GM12865 (cell line): Measurements from ENCODE around the gene KLRF1.

Experiments
- DNase-seq: peaks from one replicate; pipeline ENCODE4 v3.0.0; 2010; ENCODE audit warnings: low read depth
- H3K4me3 ChIP-seq: 2 replicates; pipeline ENCODE4 v1.5.1; 2011; ENCODE audit warnings: mild to moderate bottlenecking, low read depth, low read length, control low read depth
- TF ChIP-seq, protein P1 (sequence below): IDR thresholded peaks from 2 replicates; pipeline ENCODE4 v1.5.1; 2011; ENCODE audit warnings: low read length, control low read depth, low read depth, inconsistent platforms; ENCODE audit not compliant: insufficient read depth; ENCODE audit errors: missing control alignments

KLRF1 gene

DNA sequence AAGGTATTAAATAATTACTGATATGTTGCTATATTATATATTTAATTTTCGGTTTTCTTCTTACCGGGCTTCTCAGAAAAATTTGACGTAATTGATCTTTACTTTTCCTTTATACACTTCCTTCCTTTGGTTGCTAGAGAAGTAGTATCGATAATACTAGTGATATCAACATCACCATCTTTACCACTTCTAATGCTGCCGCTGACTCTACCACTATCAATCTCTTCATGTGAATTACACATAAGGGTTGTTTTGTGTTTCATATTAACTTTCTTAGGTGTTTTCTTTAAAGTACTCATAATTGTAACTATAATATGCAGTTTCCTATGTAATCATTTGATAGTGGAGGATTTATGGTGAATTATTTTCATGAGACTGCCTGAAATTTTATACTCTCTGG, 30.9 kb upstream of the KLRF1 start:
- TF ChIP-seq, protein P1, sequence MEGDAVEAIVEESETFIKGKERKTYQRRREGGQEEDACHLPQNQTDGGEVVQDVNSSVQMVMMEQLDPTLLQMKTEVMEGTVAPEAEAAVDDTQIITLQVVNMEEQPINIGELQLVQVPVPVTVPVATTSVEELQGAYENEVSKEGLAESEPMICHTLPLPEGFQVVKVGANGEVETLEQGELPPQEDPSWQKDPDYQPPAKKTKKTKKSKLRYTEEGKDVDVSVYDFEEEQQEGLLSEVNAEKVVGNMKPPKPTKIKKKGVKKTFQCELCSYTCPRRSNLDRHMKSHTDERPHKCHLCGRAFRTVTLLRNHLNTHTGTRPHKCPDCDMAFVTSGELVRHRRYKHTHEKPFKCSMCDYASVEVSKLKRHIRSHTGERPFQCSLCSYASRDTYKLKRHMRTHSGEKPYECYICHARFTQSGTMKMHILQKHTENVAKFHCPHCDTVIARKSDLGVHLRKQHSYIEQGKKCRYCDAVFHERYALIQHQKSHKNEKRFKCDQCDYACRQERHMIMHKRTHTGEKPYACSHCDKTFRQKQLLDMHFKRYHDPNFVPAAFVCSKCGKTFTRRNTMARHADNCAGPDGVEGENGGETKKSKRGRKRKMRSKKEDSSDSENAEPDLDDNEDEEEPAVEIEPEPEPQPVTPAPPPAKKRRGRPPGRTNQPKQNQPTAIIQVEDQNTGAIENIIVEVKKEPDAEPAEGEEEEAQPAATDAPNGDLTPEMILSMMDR, result no peak

DNA sequence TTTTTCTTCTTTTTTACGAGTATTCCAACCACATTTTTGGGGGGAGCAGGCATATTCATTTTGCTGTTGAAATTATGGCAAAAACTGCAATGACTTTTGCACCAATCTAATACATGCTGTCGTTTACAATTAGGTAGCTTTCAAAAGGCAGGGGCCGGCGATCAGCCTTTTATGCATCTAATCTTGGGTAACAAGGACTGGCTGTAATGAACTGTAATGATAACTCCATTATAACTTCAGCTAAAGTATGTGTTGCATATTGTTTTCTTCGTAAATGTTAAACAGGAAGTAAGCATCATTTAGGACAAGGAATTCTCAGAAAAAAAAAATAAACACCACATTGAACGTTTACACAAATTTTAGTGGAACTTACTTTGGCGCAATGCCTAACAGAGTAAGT, 30.3 kb upstream of the KLRF1 start:
- H3K4me3 ChIP-seq, result no peak overlapping the region
- no peak for DNase-seq
- TF ChIP-seq, protein P1, result no peak

More for the DNA sequence above, 30.9 kb upstream of the KLRF1 start:
- no peak overlapping the region for H3K4me3 ChIP-seq
- no peak for DNase-seq

DNA sequence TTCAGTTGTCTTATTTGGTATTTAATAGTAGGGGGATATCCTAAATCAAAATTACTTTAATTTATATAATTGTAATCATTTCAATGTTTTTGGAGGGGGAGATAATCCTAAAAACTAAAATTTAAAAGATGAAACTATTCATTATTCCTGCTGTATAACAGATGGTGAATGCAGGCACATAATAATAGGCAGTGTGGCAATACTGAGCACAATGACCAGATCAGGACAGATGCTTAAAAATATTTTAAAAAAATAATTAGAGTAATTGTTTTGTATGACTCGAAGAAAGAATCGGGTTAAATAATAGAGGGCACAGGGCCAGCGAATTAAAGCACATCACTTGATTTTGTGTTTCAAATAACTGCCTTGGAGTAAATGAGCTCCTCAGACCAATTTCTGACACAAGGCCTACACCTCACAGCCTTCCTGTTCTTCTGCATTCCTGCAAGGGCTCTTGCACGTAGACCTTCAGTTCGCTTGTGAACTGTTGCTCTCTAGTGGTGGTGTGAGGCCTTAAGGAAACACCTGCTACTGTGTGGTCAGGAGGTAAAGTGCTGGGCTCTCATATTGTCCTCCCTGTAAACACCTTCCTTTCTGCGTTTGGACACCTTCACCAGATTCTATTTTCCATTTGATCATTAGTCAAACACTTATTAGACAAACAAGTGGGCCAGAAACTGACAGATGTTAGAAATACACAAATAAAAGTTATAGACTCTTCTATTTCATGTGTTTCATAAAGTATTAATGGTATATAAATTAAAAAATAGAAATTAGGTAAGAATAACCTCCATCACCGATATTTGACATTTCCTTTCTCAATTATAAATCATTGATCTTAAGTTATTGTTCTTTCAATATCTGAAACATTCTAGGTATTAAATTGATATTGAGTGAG, 29.3 kb upstream of the KLRF1 start:
- peak; percentile 92 for DNase-seq
- TF ChIP-seq, protein P1, result peak; percentile 82
- no peak overlapping the region for H3K4me3 ChIP-seq

DNA sequence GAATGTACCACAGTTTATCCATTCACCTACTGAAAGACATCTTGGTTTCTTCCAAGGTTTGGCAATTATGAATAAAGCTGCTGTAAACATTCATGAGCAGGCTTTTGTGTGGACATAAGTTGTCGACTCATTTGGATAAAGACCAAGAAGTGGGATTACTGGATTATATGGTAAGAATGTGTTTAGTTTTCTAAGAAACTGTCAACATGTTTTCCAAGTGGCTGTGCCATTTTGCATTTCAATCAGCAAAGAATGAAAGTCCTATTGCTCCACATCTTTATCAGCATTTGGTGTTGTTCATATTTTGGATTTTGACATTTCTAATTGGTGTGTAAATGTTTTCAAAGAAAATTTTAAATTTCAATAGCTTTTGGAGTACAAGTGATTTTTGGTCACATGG, 27.3 kb upstream of the KLRF1 start:
- TF ChIP-seq, protein P1, result no peak

DNA sequence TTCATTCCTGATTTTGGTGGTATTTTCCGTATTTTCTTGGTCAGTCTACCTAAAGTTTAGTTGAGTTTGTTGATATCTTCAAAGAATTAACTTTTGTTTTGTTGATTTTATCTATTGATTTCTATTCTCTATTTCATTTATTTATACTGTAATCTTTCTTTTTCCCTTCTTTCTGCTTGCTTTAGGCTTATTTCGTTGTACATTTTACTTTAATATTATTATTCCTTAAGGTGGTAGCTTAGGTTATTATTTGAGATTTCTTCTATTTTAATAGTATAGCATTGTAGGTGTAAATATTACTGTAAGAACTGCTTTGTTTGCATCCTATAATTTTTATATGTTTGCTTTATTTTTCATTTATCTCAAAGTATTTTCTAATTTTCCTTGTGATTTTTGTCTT, 21.4 kb upstream of the KLRF1 start:
- DNase-seq, result no peak
- TF ChIP-seq, protein P1, result no peak

More for the DNA sequence above, 27.3 kb upstream of the KLRF1 start:
- DNase-seq, result no peak
- no peak overlapping the region for H3K4me3 ChIP-seq

DNA sequence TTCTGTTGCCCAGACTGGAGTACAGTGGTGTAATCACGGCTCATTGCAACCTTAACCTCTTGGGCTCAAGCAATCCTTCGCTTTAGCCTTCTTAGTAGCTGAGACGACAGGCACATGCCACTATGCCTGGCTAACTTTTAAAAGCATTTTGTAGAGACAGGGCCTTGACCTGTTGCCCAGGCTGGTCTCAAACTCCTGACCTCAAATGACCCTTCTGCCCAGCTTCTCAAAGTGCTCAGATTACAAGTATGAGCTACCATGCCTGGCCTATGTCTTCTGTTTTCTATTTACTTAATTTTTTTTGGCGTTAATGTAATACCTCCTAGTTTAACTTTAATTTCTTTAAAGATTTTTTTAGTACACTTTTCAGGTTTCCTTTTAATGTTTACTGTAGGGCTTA, 20.6 kb upstream of the KLRF1 start:
- DNase-seq, result no peak
- TF ChIP-seq, protein P1, result no peak
- H3K4me3 ChIP-seq, result no peak overlapping the region

More for the DNA sequence above, 21.4 kb upstream of the KLRF1 start:
- H3K4me3 ChIP-seq, result no peak overlapping the region

DNA sequence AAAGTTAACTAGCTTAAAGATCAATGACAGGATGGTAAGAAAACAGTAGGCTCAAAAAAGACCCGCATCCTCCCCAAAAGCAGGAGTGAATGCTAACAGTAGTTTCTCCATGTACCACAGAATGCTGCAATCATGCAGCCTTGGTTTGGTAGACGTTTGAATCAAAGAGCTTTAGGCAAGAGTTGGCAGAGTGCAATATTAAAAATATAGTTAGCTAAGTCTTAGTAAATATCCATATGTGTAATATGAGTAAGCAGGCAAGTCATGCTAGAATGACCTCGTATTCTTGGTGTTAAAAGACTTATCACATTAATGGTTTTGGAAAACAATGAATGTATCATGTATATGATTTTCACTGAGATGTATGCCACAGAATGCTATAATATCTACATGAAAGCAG, 18.8 kb upstream of the KLRF1 start:
- H3K4me3 ChIP-seq, result no peak overlapping the region
- TF ChIP-seq, protein P1, result no peak
- no peak for DNase-seq
